SJCRH30 (cell line): Measurements from ENCODE around the gene FANK1. TPM values are rescaled to one million over a fixed set of nuclear protein-coding genes. Genes with fewer than 3 reads are reported as not detected.

ENCODE experiments used
- DNase-seq, 2 experiments: peaks; one replicate each; pipeline ENCODE4 v3.0.0-alpha.2; 2015 to 2020
- H3K27ac ChIP-seq: fragments of 250-450 bp; sonication (Bioruptor Pico); 2 replicates; pipeline ENCODE4 v1.5.1; 2020; ENCODE audit warnings: mild to moderate bottlenecking, moderate library complexity
- H3K27me3 ChIP-seq: fragments of 250-450 bp; sonication (Bioruptor Pico); 2 replicates; pipeline ENCODE4 v1.5.1; 2020; ENCODE audit warnings: mild to moderate bottlenecking, moderate library complexity
- H3K36me3 ChIP-seq: fragments of 250-450 bp; sonication (Bioruptor Pico); 2 replicates; pipeline ENCODE4 v1.5.1; 2020; ENCODE audit warnings: mild to moderate bottlenecking, moderate library complexity
- H3K4me1 ChIP-seq: fragments of 250-450 bp; sonication (Bioruptor Pico); 2 replicates; pipeline ENCODE4 v1.5.1; 2020; ENCODE audit warnings: mild to moderate bottlenecking, moderate library complexity
- H3K4me3 ChIP-seq: fragments of 250-450 bp; sonication (Bioruptor Pico); 2 replicates; pipeline ENCODE4 v1.5.1; 2020; ENCODE audit warnings: mild to moderate bottlenecking, moderate library complexity
- H3K9me3 ChIP-seq: fragments of 250-450 bp; sonication (Bioruptor Pico); replicated peaks from 2 replicates; pipeline ENCODE4 v1.5.1; 2020; ENCODE audit warnings: mild to moderate bottlenecking, moderate library complexity
- total RNA-seq: library from RNA; depleted of rRNA; stranded (reverse); fragments of >200 nt; shearing (Covaris generic); gene quantifications from 2 replicates; pipeline ENCODE4 v1.2.3, GENCODE V29; 2014

FANK1 gene
- total RNA-seq, 1 experiment from 2014 or later = 0.42 TPM

DNA sequence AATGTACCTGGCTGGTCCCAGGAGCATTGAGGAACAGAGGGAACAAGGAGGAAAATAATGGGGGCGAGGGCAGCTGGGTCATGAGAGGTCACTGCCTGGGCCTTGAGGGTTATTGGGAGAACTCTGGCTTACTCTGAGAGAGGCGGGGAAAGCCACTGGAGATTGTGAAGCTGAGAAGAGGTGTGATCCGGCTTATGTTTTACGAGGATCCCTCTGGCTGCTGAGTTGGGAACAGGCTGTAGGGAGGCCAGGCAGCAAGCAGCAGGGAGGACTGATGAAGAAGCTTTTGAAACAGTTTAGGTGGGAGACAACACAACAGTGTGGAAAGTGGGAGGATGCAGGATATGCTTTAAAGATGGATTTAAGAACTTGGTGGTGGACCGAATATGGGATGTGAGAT lies 87.3 kb downstream of the FANK1 start:
- no peaks in the 10 kb centered on the region for H3K27me3 ChIP-seq
- H3K9me3 ChIP-seq = no peaks in the 10 kb centered on the region
- no peak for DNase-seq
- H3K36me3 ChIP-seq = no peaks in the 10 kb centered on the region
- peaks cover 10% of the 10 kb centered on the region; the same call in 1 of the 2 replicates for H3K4me1 ChIP-seq
- no peak overlapping the region for H3K4me3 ChIP-seq
- H3K27ac ChIP-seq = no peak overlapping the region

DNA sequence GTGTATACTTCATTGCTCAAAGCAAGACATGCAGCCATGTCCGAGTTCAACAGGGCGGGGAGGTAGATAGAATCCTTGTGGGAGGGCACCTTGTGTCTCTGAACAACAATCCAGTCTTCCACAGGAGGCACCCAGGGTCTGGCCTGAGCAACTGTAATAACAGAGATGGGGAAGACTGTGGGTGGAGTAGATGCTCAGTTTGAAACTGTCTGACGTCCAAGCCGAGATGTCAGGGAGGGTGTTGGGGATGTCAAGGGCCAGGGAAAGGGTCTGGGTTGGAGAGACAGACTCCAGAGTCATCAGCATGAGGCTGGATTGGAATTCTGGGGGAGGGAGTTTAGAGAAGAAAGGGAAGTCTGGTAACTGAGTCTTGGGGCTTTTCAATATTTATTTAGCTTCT lies 88.0 kb downstream of the FANK1 start:
- H3K36me3 ChIP-seq = no peaks in the 10 kb centered on the region
- H3K9me3 ChIP-seq = no peaks in the 10 kb centered on the region
- peaks cover 10% of the 10 kb centered on the region; the same call in 1 of the 2 replicates for H3K4me1 ChIP-seq
- no peak overlapping the region for H3K27ac ChIP-seq
- DNase-seq = peak in 1 of 2 experiments; percentile 16
- H3K27me3 ChIP-seq = no peaks in the 10 kb centered on the region
- no peak overlapping the region for H3K4me3 ChIP-seq

DNA sequence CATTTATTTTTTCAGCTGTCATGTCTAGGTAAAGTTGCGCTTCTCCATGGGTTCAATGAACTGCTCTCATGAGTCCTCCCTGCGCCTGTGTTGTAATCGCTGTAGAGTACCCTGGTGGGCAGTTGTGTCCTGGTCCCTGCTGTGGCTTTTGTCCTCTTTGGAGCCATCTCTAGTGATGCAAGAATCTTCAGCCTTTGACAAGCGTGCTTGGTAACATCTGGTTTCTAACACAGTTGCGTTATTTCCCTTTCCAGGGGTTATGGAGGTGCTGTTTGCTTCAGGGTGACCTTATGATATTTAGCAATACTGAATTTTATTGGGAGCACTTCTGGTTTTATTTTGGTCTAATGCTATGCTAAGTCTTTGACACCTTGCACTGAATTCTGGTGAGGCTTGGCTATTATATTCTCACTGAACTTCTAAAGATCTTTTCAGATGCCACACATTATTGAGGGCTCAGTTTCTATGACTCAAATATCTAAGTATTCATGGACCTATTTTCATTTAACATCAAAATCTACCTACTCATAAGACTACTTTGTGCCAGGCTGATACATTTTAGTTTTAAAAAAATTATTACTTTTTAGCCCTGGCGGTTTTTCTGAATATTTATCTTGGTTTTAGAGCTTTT lies 88.6 kb downstream of the FANK1 start:
- Histone ChIP-seq H3K9me3 (no peaks in the 10 kb centered on the region), H3K27ac (no peak overlapping the region), H3K4me3 (no peak overlapping the region), H3K27me3 (no peaks in the 10 kb centered on the region), H3K4me1 (peaks cover 10% of the 10 kb centered on the region; the same call in 1 of the 2 replicates), H3K36me3 (no peaks in the 10 kb centered on the region)
- no peak for DNase-seq

DNA sequence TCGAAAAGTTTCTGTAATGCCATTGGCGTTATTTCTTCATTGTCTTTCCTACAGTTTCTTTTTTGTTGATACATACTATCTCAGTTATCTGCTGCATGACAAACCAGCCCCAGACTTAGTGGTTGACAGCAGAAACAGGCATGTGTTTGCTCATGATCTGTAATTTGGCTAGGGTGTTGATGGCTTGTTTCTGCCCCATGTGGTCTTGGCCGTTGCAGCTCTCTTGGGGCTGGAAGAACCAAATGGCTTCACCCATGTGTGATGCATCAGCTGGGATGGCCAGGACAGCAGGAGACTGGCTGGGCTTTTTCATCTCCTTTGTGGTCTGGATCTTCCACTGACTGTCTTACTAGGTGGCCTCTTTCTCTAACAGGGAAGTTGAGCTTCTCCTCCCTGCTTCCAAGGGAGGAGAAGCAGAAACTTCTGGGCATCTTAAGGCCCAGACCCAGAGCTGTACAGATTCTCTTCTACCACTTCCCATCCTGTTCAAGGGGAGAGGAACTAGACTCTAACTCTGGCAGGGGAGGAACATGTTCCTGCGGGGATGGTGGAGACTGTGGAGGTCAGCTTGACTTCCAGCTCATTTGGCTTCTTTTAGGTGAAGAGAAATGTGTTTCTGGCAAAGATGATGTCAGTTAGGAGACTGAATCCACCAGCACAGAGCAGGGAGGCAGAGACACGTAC lies 89.3 kb downstream of the FANK1 start:
- Histone ChIP-seq H3K36me3 (no peaks in the 10 kb centered on the region), H3K4me1 (peaks cover 10% of the 10 kb centered on the region; the same call in 1 of the 2 replicates), H3K27me3 (no peaks in the 10 kb centered on the region), H3K9me3 (no peaks in the 10 kb centered on the region), H3K4me3 (no peak overlapping the region), H3K27ac (no peak overlapping the region)
- DNase-seq = no peak

DNA sequence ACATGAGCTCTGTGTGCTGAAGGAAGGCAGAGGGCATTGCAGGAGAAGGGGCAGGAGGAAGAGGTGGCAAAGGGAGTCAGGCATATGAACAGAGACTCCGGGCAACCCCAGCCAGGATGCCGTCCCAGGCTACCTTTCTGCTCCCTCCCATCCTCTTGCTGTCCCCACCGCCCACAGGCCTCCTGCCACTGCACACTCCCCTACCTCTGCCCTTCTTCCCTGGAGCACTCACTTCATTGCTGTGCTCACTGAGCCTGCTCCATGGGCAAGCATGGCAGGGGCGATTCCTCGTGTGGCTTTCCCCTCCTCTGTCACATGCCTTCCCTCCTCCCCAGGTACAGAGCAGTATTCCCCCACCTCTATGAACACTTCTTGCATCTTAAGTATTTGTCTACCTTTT lies 93.4 kb downstream of the FANK1 start:
- H3K9me3 ChIP-seq = no peaks in the 10 kb centered on the region
- H3K4me1 ChIP-seq = no peaks in the 10 kb centered on the region
- no peaks in the 10 kb centered on the region for H3K36me3 ChIP-seq
- DNase-seq = no peak
- H3K4me3 ChIP-seq = no peak overlapping the region
- H3K27me3 ChIP-seq = no peaks in the 10 kb centered on the region
- H3K27ac ChIP-seq = no peak overlapping the region

DNA sequence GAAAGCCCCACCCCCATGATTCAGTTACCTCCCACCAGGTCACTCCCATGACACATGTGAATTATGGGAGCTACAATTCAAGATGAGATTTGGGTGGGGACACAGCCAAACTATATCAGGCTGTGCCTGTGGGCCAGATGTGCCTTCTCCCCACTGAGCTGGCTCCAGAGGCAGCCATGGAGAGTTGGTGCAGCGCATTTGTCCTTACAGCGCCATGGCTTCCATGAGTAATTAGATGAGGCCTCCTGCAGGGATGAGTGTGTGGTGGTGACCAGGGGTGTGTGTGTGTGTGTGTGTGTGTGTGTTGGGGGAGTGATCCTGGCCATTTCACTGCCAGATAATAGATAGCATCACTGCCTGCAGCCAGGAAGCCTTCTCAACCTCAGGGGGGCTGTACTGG lies 94.6 kb downstream of the FANK1 start:
- no peak for DNase-seq

DNA sequence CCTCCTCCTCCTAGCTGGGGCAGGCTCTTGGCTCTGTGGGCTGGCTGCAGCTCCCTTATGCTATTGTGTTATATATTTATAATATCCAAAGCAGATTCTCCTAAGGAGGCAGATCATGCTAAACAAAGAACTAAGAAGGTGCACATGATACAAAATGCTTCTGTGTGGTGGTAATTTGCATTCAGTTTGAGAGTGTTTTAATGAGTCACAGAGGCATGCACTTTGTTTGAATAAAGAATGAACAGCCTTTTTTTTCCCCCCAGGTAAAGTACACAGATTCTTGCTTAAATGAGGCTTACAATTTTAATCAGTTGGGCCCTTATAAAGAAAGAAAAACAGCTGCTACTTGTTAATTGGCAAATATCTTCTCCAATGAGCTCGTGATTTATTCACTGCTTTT lies 95.0 kb downstream of the FANK1 start:
- H3K36me3 ChIP-seq = no peaks in the 10 kb centered on the region
- H3K9me3 ChIP-seq = no peaks in the 10 kb centered on the region
- no peak overlapping the region for H3K4me3 ChIP-seq
- no peak overlapping the region for H3K27ac ChIP-seq
- H3K27me3 ChIP-seq = no peaks in the 10 kb centered on the region
- no peaks in the 10 kb centered on the region for H3K4me1 ChIP-seq
- DNase-seq = no peak

More for the DNA sequence above, 94.6 kb downstream of the FANK1 start:
- no peaks in the 10 kb centered on the region for H3K27me3 ChIP-seq
- no peaks in the 10 kb centered on the region for H3K36me3 ChIP-seq
- no peak overlapping the region for H3K27ac ChIP-seq
- no peaks in the 10 kb centered on the region for H3K9me3 ChIP-seq
- H3K4me3 ChIP-seq = no peak overlapping the region
- no peaks in the 10 kb centered on the region for H3K4me1 ChIP-seq

DNA sequence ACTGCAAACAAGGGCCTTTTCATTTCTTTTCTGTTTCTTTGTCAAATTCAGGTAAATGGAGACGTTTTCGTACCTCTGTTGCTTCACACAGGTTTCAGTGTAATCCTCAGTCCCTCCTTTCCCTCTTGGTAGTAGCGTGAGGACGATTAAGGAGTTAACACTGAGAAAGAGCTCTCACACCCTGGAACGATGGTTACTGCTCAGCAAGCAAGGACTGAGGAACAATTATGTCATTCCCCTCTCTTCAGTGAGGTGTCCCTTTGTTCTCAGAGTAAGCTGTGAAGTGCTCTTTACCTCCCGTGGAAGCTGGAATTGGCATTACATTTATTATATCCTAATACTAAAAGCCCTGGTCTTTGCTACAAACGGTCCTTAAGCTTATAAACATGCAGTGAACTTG lies 95.9 kb downstream of the FANK1 start:
- Histone ChIP-seq H3K27me3 (no peaks in the 10 kb centered on the region), H3K27ac (no peak overlapping the region), H3K36me3 (no peaks in the 10 kb centered on the region), H3K4me3 (no peak overlapping the region), H3K9me3 (no peaks in the 10 kb centered on the region), H3K4me1 (no peaks in the 10 kb centered on the region)
- no peak for DNase-seq

DNA sequence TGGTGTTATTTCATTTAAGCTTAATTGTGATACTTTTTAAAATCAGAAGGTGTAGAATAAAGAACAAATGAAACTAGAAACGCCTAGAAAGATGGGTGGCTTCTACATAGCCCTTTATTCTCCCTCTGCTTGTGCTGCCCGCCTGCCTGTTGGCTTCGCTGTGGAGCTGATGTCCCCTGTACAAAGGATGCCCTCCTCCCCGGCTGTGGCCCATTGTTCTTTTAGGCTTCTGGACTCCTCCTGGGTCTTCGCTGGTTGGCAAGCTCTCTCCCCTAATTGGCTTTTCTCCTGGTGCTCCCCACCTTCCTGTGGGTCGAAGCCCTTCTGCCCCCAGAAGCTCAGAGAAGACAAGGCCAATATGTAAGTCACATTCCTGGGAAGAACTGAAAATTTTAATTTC lies 98.2 kb downstream of the FANK1 start:
- H3K4me1 ChIP-seq = no peaks in the 10 kb centered on the region
- no peaks in the 10 kb centered on the region for H3K27me3 ChIP-seq
- no peaks in the 10 kb centered on the region for H3K36me3 ChIP-seq
- H3K9me3 ChIP-seq = no peaks in the 10 kb centered on the region
- no peak overlapping the region for H3K27ac ChIP-seq
- no peak for DNase-seq
- H3K4me3 ChIP-seq = no peak overlapping the region

DNA sequence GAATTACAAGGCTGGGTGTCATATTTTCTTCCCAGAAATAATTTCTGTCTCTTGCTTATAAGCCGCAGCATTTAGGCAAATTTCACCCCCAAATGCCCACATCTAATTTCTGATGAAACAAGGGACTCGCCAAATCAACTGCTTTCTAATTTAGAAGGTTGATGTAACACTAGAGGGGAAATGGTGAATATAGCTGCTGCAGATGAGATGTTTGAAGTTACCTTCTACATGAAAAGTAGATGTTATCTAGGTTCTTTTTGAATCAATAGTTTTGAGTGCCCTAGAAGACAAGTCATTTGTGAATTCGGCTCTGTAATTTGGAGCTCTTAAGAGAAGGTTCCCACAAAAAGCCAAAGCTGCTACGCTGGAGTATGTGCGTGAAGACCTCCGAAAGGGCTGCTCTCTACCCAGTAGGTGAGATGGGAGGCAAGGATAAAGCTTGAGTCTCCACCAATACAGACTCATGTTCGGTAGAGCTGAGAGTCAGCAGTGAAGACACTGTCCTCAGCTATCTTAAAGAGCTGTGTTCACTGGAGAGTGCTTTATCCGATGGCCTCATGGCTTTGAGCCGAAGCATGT lies 99.5 kb downstream of the FANK1 start:
- no peak overlapping the region for H3K4me3 ChIP-seq
- no peak overlapping the region for H3K27ac ChIP-seq
- no peaks in the 10 kb centered on the region for H3K36me3 ChIP-seq
- DNase-seq = no peak
- no peaks in the 10 kb centered on the region for H3K9me3 ChIP-seq
- no peaks in the 10 kb centered on the region for H3K27me3 ChIP-seq
- no peaks in the 10 kb centered on the region for H3K4me1 ChIP-seq

DNA sequence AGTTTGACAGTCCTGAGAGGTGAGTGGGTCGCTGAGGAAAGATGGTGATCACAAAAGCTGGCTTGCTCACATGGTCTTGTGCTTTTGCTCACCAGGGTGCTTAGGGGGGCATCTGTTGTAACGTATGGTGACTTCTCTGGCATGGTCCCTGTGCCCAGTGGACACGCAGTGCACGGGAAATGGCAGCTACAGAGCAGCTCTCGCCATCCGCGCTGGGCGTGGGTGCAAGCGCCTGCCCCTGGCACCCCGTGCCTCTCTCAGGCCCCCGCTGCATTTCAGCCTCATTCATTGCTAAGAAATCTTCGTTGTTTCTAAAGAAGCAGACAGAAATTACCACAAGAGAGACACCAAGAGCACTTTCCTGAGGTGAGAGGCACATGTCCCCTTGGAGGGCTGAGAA lies 101.2 kb downstream of the FANK1 start:
- H3K36me3 ChIP-seq = no peaks in the 10 kb centered on the region

DNA sequence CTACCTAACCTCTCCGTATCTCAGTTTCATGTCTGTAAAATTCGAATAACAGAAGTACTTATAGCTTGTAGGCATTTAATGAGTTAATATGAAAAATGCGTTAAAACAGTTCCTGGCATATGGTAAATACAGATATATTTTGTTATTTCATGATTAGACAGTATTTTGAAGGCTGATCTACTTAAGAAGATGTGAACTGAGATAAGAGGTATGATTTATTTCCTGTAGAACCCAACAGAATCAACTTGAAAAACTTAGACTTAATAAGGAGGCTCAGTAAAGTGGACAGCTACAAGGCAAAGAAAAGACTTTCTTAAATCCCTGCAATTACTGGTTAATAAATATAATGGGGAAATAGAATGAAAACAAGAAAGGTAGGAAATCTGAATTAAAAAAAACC lies 103.3 kb downstream of the FANK1 start:
- Histone ChIP-seq H3K4me1 (no peaks in the 10 kb centered on the region; the same call in 1 of the 2 replicates), H3K27ac (no peak overlapping the region), H3K36me3 (no peaks in the 10 kb centered on the region), H3K4me3 (no peak overlapping the region), H3K9me3 (no peaks in the 10 kb centered on the region), H3K27me3 (no peaks in the 10 kb centered on the region)
- no peak for DNase-seq

More for the DNA sequence above, 101.2 kb downstream of the FANK1 start:
- no peak for DNase-seq
- Histone ChIP-seq H3K27ac (no peak overlapping the region), H3K9me3 (no peaks in the 10 kb centered on the region), H3K27me3 (no peaks in the 10 kb centered on the region), H3K4me3 (no peak overlapping the region), H3K4me1 (no peaks in the 10 kb centered on the region; the same call in 1 of the 2 replicates)

DNA sequence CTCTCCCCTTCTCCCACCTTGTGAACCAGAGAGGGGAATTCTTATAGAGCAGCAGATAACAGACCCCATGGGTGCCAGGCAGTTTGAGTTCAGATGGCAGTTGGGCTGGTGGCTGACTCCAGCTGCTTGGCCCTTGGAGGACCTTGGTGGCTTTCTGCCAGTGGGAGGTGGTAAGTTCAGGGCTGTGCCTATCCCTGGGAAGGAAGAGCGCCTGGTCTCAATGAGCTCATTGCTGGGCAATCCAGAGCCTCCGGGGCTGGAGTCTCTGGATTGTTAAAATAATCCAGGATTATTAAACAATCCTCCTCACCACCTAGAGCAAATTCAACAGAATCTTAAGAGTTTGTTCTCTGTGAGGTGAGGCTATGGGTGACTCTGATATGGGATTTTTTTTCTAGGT lies 105.2 kb downstream of the FANK1 start:
- Histone ChIP-seq H3K9me3 (no peaks in the 10 kb centered on the region), H3K27ac (peak overlapping the region; percentile 4; the same call in 1 of the 2 replicates), H3K4me1 (no peaks in the 10 kb centered on the region; the same call in 1 of the 2 replicates), H3K27me3 (no peaks in the 10 kb centered on the region), H3K4me3 (no peak overlapping the region), H3K36me3 (no peaks in the 10 kb centered on the region)
- DNase-seq = peak; percentile 66 to 68

DNA sequence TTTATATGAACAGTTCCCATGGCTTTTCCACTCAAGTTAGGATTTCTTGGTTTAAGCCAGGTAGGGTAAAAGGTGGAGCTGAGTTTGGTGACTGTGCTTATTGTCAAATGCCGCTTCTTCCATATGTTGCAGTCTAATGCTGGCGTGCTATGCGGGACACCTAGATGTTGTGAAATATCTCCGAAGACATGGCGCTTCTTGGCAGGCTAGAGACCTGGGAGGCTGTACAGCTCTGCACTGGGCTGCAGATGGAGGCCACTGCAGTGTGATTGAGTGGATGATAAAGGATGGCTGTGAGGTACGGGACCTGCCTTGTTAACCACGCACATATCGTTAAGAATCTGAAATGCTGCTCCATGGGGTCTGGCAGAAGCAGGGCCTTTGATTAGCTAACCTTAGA lies 108.4 kb downstream of the FANK1 start:
- no peaks in the 10 kb centered on the region for H3K27me3 ChIP-seq
- no peaks in the 10 kb centered on the region for H3K9me3 ChIP-seq
- no peaks in the 10 kb centered on the region; the same call in 1 of the 2 replicates for H3K4me1 ChIP-seq
- H3K27ac ChIP-seq = no peak overlapping the region
- DNase-seq = no peak
- H3K4me3 ChIP-seq = no peak overlapping the region
- H3K36me3 ChIP-seq = no peaks in the 10 kb centered on the region

DNA sequence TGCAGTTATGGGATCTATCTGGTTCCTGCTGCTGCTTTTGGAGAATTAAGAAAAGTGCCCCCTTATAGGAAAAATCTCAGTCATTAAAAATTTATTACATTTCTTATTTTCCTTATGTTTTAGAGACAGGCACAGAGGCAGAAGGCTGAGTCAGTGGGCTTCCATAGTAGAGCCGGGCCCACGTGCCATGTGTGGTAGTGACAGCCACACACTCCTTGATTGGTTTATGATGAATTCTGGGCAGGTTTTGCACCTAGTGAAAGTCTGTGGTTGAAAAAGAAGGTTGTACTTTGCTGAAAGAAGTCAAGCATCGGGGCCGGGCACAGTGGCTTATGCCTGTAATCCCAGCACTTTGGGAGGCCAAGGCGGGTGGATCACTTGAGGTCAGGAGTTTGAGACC lies 109.9 kb downstream of the FANK1 start:
- no peak overlapping the region for H3K27ac ChIP-seq
- no peaks in the 10 kb centered on the region for H3K27me3 ChIP-seq
- DNase-seq = no peak
- H3K36me3 ChIP-seq = no peaks in the 10 kb centered on the region
- no peaks in the 10 kb centered on the region; the same call in 1 of the 2 replicates for H3K4me1 ChIP-seq
- H3K4me3 ChIP-seq = no peak overlapping the region
- no peaks in the 10 kb centered on the region for H3K9me3 ChIP-seq
